NB4 (cell line): ENCODE measurements around the gene GLOD4.

ENCODE experiments used
- CTCF ChIP-seq: IDR thresholded peaks from one replicate; pipeline ENCODE4 v1.5.1; 2012; ENCODE audit warnings: low read depth, low read length
- MYC ChIP-seq: IDR thresholded peaks from 2 replicates; pipeline ENCODE4 v1.6.1; 2011; ENCODE audit warnings: low read depth, low read length
- POLR2A ChIP-seq: IDR thresholded peaks from 2 replicates; pipeline ENCODE4 v1.6.1; 2011; ENCODE audit warnings: mild to moderate bottlenecking; ENCODE audit not compliant: insufficient read length; ENCODE audit errors: extremely low read depth

- TF ChIP-seq CTCF (no peak), POLR2A (no peak), MYC (no peak)
Measured at GRCh38 chr17:784143-784542, 2.1 kb upstream of the GLOD4 start.
